COLO668 (cell line): ENCODE data around the gene EEF1B2.
"Not testable (repeated sequence)": the region's sequence is repeated elsewhere in the genome, so short reads cannot be mapped to it uniquely, and the experiment has no call there.

Experiments used
- DNase-seq: peaks from one replicate; lab custom pipeline; 2025; ENCODE audit not compliant: unreplicated experiment; lab: John Stamatoyannopoulos, UW

Gene EEF1B2

DNA sequence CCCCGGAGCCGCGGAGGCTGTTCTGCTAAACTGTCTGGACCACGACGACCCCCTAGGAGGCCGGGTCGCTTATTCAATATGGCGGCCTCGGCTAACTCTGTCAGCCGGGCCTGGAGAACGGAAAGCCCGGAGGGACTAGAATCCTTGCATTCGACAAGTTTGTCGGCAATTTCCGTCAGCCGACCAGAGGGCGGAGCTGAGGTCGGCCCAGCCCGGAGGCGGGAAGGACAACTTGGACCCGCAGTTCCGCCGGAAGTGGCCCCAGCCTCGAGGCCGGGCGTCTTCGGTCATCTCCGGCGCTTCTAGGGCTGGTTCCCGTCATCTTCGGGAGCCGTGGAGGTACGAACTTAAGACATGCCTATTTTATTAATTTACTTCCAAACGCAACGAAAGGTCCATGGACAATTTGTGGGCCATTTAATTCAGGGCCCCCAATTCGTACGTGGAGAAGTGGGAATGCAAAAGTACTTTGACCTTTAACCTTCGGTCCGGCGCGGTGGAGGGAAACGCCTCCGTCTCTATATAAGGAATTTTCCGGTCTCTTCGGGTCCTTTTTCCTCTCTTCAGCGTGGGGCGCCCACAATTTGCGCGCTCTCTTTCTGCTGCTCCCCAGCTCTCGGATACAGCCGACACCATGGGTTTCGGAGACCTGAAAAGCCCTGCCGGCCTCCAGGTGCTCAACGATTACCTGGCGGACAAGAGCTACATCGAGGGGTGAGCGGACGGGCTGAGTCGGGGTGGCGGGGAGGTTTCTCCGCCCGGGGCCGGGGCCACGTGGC lies at the start of gene EEF1B2, which contains the start of gene NDUFS1:
TSS of gene EEF1B2 (plus strand) at position 550 of the 779 bp plus-strand sequence. CDS start at position 635, 85 bp downstream.
TSS of gene NDUFS1 (minus strand) at position 99 of the 779 bp plus-strand sequence. CDS start 5,766 bp downstream, outside the sequence.
- peak; percentile 97 for DNase-seq

DNA sequence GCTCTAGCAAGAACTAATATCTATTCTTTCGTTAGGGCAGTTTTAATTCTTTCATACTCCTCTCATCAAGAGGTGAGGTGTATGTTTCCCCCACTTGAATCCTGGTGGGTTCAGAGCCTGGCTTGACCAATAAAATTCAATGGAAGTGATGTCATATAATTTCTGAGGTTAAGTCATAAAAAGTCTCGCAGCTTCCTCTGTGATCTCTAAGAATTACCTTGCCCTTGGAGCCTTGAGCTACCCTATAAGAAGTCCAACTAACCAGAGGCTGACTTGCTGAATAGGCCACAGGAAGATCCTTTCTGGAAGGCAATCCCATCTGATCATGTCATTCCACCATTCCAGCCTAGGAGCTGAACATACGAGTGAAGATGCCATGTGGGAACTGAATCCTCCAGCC lies 47.6 kb upstream of the EEF1B2 start:
- DNase-seq, result no peak

DNA sequence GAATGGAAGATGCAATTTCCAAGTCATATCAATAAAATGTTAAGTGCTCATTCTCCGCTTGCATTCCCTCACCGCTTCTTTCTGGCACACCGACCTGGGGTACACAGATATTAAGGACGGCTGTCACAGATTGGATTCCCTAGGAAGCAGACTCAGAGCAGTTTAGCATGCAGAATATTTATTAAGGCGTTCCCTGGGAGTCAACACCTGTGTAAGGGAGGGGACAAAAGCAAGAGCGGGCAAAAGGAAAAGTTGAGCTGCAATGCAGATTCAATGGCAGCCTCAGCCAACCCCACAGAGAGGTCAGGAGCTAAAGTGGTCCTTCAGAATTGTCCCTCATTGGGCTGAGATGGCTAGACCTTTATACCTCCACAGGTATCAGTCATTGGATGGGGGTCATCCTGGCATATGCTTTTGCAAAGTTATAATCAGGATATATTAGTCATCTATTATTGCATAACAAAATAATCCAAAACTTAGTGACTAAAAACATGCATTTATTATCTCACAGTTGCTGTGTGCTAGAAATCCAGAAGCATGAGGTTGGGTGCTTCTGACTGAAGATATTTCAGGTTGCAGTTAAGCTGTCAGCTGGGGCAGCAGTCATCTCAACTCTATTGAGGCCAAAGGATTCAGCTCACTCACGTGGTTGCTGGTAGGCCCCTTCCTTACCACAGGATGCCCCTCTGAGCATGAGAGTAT lies 46.7 kb upstream of the EEF1B2 start:
- no peak for DNase-seq

DNA sequence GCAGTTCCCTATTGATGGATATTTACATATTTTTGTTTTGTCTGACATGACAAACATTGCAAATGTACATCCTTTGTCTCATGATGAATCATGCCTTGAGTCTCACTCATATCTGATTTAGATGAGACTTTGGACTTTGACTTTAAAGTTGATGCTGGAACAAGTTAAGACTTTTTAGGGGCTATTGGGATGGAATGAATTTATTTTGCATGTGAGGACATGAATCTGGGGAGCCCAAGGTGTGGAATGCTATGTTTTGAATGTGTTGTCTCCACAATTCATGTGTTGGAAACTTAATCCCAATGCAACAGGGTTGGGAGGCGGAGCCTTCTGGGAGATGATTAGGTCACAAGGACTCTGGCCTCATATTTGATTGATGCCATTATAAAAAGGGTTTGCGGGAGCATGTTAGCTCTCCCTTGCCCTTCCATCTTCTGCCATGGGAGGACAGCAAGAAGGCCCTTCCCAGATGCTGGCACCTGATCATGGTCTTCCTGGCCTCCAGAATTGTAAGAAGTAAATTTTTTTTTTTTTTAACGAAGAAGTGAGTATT lies 44.6 kb upstream of the EEF1B2 start:
- no peak for DNase-seq

DNA sequence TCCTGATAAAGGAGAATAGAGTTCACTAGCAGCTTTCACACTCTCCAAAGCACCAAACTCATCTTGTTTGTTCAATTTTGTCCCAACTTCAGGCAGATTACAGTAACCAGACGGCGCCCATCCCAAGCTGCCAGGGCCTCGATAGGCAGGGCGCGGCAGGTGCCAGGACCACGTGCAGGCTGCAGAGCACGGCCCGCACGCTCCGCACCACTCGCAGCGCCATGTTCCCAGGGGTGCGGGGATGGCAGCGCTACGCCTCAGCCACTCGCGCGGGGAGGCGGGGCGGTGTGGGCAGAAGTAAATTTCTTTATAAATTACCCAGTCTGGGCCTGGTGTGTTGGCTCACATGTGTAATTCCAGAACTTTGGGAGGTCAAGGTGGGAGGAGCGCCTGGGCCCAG lies 43.4 kb upstream of the EEF1B2 start:
- no peak for DNase-seq

DNA sequence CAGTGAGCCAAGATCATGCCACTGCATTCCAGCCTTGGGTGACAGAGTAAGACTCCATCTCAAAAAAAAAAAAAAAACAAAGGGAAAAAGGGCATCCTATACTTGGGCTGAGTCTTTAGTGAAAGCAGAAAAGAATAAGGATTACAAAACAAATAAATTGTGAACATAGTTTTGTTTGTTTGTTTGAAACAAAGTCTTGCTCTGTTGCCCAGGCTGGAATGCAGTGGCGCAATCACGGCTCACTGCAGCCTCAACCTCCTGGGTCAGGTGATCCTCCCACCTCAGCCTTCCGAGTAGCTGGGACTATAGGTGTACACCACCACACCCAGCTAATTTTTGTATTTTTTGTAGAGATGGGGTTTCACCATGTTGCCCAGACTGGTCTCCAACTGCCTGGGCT lies 37.1 kb upstream of the EEF1B2 start:
- not testable (repeated sequence) for DNase-seq

DNA sequence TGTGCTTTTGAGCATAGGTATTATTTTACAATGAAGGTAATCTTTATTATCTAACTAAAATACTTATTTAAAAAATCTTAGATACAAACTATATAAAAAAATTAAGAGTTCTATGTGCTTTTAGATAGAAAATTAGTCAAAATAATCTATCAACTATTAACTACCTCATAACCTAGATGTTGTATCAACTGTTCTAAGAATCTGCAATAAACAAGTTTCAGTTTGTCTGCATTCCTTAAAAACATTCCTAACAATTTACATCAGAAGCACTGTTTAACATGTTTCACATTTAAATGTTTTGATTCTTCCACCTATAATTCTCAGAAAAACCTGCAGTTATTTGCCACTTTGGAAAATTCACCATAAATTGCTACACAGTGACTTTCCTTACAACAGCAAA lies 33.8 kb upstream of the EEF1B2 start:
- DNase-seq, result no peak

DNA sequence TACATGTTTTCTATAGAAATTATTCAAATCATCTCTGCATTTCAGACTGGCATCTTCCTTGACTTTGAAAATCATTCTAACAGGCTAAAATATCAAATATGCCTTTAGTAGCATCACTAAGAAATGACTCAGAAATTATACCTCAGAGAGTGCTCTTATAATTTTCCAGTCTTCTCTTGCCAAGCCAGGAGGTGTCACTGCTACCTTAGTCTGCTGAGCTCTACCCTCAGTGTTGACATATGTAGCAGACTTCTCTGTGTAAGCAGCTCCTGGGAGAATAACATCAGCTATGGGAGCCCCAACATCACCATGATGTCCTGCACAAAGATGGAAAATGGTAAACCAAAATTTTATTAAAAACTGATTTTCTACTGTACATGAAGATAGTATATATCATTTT lies 32.0 kb upstream of the EEF1B2 start:
- no peak for DNase-seq

DNA sequence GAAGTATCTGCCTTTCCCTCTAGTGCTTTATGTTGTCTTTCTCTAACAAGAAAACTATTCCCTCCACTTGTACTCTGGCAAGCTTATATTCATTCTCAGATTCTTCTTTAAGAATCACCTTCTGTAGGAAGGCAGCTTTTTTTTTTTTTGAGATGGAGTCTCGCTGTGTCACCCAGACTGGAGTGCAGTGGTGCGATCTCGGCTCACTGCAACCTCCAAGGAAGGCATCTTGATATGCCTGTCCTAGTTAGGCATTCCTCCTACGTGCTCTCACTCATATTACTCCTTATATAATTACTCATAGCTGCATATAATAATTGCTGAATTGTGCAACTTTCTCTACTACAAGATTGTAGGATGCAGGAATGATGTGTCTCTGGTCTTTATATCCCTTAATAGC lies 16.2 kb upstream of the EEF1B2 start:
- no peak for DNase-seq

DNA sequence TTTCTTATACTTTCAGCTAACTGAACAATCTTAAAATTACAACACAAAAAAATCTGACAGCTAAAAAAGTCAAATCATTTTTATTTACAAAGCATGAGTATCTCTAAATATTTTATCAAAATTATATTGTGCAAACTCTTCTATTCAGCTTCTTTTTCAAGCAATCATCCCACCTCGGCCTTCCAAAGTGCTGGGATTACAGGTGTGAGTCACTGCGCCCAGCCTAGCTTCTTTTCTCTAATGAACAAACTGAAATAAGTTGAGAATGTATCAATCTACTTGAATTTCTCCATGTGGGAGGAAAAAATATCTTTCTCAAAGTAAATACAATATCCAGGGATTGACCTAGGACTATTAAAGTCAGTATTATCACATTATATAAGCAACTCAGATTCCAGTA lies 15.3 kb upstream of the EEF1B2 start:
- no peak for DNase-seq

DNA sequence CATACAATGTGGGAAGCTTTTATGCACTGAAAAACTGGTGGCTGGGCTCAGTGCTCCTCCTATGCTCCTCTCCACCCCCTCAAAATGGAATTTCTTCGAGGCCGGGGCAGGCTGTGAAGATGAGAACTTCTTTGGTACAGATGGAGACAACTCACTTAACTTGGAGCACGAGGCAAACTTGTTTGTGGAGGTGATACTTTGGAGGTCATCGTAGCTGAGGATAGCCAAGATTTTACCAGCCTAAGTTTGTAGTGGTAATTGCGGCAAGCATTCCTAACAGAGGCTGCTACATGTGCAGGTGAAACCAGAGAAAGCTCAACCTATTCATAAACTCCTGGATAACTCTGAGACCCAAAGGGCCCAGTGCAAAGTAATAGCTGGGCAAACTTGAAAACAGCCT lies 14.0 kb upstream of the EEF1B2 start:
- no peak for DNase-seq

DNA sequence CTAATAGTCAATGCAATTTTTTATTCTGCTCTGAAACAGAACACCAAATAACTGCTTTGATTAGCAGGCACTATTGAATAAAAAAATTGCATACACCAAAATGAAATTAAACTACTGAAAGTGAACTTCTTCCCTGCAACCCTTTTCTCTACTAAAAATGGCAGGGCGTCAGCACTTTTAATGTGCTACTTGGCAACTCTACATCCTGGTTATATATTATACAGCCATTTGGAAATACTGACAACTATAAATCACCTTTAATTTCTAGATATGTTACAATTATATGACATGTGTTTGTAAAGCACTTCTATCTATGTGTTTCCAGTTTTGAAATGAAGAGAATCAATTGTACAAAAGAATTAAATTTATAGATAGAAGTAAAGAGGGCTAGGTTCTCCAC lies 10.4 kb upstream of the EEF1B2 start:
- DNase-seq, result no peak

DNA sequence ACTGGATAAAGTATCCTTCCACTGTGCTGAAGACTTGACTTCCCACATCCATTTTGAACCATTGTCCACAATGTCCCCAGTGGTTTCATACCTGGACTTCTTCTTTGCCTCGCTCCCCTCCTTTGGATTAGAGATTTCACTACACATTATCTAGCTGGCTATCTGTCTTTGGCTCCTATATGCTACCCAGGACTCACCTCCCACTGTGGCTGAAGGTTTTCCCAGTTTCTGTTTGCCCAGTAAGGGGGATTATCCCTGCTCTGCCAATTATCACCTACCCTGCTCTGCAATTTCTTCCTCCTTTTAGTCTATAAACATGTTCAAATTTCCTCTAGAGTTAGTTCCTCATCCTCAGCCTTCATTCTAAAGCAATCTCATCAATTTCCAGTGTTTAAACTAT lies 9.5 kb upstream of the EEF1B2 start:
- no peak for DNase-seq

DNA sequence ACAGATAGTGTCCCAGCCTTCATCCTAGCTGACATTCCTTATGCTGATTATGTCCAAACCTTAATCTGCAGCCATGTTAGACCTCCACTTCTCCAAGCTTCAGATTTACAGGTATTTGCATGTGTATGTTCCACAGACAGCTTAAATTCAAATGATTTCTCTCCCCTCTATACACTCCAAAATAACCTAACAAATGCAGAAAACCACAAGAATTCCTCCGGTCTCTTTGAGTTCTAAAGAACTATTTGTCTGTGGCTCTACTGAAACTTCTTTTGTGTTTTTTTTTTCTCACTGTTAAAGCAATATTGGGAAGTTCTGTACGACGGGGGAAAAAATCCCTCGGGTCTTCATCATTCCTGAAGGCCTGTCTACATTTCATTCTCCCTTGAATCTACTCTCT lies 9.1 kb upstream of the EEF1B2 start:
- no peak for DNase-seq

DNA sequence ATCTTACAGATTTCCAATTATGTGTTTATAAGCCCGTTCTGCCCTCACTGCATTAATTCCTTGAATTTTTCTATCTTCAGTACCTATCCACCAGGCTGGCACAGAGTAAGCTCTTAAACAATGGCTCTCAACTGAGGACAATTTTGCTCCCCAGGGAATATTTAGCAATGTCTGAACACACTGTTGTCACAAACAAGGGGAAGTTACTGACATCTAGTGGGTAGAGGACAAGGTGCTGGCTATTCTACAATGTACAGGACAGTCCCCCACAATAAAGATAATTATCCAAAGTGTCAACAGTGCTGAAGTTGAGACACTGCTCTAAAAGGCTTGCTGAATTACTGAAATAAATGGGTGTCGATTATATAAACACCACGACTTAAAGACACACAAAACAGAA lies 5.5 kb upstream of the EEF1B2 start:
- no peak for DNase-seq

DNA sequence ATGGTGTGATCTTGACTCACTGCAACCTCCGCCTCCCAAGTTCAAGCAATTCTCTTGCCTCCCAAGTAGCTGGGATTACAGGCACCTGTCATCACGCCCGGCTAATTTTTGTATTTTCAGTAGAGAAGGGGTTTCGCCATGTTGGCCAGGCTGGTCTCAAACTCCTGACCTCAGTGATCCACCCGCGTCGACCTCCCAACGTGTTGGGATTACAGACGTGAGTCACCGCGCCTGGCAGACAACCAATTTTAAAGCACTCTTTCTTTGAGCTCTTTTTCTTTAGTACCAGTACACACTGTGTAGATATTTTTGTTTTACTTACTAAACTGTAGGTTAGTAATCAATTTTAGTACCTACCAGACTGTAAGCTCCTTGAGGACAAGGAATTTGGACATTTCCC lies 2.7 kb upstream of the EEF1B2 start:
- DNase-seq, result not testable (repeated sequence)

DNA sequence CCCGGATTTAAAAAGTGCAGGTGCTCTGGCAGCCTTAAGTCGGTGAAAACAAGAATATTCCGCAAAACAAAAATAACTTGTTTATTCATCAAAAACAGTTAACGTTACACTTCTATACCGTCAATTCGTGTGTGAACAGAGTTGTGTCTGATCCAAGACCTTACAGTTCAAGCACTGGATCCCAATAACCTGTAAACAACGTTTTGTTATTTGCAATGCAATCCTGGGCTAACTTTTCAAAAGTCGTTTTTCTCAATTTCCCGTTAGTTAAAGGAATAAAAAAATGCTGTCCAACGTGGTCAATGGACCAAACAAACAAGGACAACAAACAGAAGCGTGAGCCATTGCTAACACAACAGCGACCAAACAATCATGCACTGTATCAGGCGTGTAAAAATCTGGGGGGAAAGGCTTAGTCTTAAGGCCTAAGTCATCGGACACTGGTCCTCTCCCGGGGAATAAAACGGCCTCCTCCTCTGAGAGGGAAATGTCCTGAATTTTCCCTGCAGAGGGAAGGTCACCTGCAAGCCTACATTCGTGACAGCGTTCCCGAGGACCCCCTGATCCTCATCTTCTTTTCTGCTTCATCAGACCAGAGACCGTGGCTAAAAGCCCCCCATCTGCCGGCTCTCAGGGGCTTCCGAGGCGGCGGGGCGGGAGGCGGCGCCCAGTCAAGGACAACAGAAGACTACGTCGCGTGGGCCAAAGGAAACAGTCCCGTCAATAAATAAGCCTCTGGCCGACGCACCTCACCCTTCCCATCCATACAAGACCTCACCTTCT lies 941 bp upstream of the EEF1B2 start:
- DNase-seq, result no peak

DNA sequence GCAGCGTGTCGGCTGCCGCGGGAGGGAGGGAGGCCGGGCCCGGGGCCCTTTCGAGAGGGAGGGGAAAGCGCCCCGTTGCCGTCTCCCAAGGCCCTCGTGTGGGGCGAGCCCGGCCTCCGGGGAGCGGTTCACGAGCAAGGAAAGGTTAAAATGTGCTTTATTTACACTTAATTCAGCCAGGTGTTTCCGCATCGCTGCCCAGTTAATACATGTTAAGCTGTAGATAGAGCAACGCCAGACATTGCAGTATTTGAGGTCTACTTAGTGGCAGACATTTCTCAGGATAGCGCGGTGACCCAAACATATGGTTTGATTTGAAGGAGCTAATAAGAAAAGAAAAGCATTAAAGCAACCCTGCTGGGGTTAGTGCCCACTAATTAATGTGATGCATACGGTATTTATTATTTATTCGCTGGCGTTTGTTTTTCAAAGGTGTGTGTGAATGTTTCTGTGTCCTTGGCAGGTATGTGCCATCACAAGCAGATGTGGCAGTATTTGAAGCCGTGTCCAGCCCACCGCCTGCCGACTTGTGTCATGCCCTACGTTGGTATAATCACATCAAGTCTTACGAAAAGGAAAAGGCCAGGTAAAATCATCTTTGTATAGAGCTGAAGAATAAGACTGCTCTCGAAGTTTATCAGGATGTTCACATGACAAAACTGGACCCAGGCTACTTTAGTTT lies 571 bp downstream of the EEF1B2 start:
- DNase-seq, result peak; percentile 76

DNA sequence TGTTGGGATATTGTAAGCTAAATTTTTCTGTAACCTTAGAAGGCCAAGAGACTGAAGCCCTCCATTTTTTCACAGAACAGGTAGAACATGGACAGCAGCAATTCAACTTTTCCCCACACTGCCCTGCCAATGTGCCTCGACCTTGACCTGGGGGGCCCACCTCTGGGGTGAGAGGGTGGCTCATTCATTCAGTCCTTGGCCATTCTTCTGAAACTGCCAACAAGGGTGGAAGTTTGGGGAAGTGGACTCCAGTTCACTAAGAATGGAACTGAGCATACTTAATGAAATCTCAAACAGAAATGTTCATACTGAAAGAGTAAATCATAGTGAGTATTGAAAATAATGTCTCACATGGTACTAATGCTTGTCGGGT lies 1.1 kb downstream of the EEF1B2 start:
- no peak for DNase-seq

DNA sequence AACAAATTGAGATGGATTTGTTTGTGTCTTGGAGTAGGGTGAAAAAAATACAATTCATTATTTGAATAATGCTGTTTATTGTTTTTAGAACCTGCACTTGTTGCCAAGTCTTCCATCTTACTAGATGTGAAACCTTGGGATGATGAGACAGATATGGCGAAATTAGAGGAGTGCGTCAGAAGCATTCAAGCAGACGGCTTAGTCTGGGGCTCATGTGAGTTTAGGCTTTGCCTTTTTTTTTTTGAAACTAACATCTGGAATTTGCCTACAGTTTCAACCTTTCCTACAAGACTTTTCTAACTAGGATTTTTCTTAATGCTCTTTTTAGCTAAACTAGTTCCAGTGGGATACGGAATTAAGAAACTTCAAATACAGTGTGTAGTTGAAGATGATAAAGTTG lies 2.7 kb downstream of the EEF1B2 start:
- DNase-seq, result not testable (repeated sequence)
